A673 (cell line): Measurements from ENCODE around the gene SOBP. TPM values are rescaled to one million over a fixed set of nuclear protein-coding genes. Genes with fewer than 3 reads are reported as not detected.
A peak's percentile ranks its signal among the peaks of the same experiment; 100 is the strongest.

Experiments
- BruUV-seq: library from RNA; stranded (reverse); fragments of 400-500 nt; replicated peaks from 2 replicates; lab custom pipeline; 2021; lab: Mats Ljungman, UMichigan
- CTCF ChIA-PET: fragments of 300-600 bp; sonication (Branson Sonifier 250); formaldehyde crosslinking; loops from one replicate; lab custom pipeline; 2022; ENCODE audit warnings: antibody characterized with exemption; lab: Charles Lee
- POLR2A ChIA-PET: fragments of 300-600 bp; sonication (Branson Sonifier 250); formaldehyde crosslinking; loops from one replicate; lab custom pipeline; 2022; ENCODE audit warnings: antibody characterized with exemption; ENCODE audit not compliant: low non-redundant PET; lab: Charles Lee
- DNase-seq: peaks from one replicate; pipeline ENCODE4 v3.0.0-alpha.2; 2015; ENCODE audit warnings: low spot score
- H3K27ac ChIP-seq: fragments of 200-600 bp; sonication (generic); 2 replicates; pipeline ENCODE4 v1.5.1; 2016; ENCODE audit warnings: mixed run types, low read depth, mild to moderate bottlenecking, mixed read lengths, antibody characterized with exemption, low read length; ENCODE audit not compliant: poor library complexity, severe bottlenecking
- H3K27me3 ChIP-seq: fragments of 200-600 bp; sonication (generic); replicated peaks from 2 replicates; pipeline ENCODE4 v1.6.1; 2017; ENCODE audit warnings: mixed run types, low read depth, mild to moderate bottlenecking, mixed read lengths, antibody characterized with exemption, low read length; ENCODE audit not compliant: insufficient read depth, poor library complexity
- H3K36me3 ChIP-seq: fragments of 200-600 bp; sonication (generic); 2 replicates; pipeline ENCODE4 v1.6.1; 2016; ENCODE audit warnings: mixed run types, mild to moderate bottlenecking, mixed read lengths, antibody characterized with exemption, low read length; ENCODE audit not compliant: insufficient read depth, poor library complexity, severe bottlenecking
- H3K4me1 ChIP-seq: fragments of 200-600 bp; sonication (generic); 2 replicates; pipeline ENCODE4 v1.6.1; 2017; ENCODE audit warnings: mixed run types, mild to moderate bottlenecking, mixed read lengths, antibody characterized with exemption, low read length; ENCODE audit not compliant: insufficient read depth, poor library complexity, severe bottlenecking
- H3K4me3 ChIP-seq: fragments of 200-600 bp; sonication (generic); 2 replicates; pipeline ENCODE4 v1.5.1; 2016; ENCODE audit warnings: low read depth, mixed run types, mild to moderate bottlenecking, mixed read lengths, low read length; ENCODE audit not compliant: poor library complexity, severe bottlenecking
- H3K9me3 ChIP-seq: fragments of 200-600 bp; sonication (generic); 2 replicates; pipeline ENCODE4 v1.6.1; 2016; ENCODE audit warnings: mixed run types, low read depth, mild to moderate bottlenecking, mixed read lengths, antibody characterized with exemption, low read length; ENCODE audit not compliant: poor library complexity, severe bottlenecking
- CTCF ChIP-seq: fragments of 300-800, 200-600 bp; sonication (generic); conservative IDR thresholded peaks from 2 replicates; pipeline ENCODE4 v1.5.1; 2017; ENCODE audit warnings: low read depth, mild to moderate bottlenecking, antibody characterized with exemption, low read length, moderate library complexity, mixed read lengths
- EZH2 ChIP-seq: fragments of 200-600 bp; sonication (generic); IDR thresholded peaks from 2 replicates; pipeline ENCODE4 v1.6.1; 2017; ENCODE audit warnings: borderline replicate concordance, low read depth, mild to moderate bottlenecking, mixed read lengths, antibody characterized with exemption, low read length; ENCODE audit not compliant: poor library complexity, severe bottlenecking
- intact Hi-C: fragments of 100-400 bp; cut with micrococcal nuclease; formaldehyde crosslinking; loops from one replicate; pipeline ENCODE4 v1.10.0; 2022; ENCODE audit not compliant: unreplicated experiment
- total RNA-seq: library from RNA; stranded (reverse); gene quantifications from 2 replicates; pipeline ENCODE4 v1.2.3, GENCODE V29; 2021

The SOBP gene
- total RNA-seq, 1 experiment from 2014 or later, result 3.3 TPM

GRCh38 chr6:107626645-107627044, 136.7 kb downstream of the SOBP start:
- intact Hi-C loops, result no loop called here
- Histone ChIP-seq H3K27me3 (no peaks in the 10 kb centered on the region), H3K27ac (no peak overlapping the region), H3K4me3 (no peak overlapping the region), H3K9me3 (no peaks in the 10 kb centered on the region), H3K4me1 (no peaks in the 10 kb centered on the region), H3K36me3 (no peaks in the 10 kb centered on the region)
- CTCF ChIA-PET, result no interaction called here
- DNase-seq, result no peak
- TF ChIP-seq EZH2, result no peak
- TF ChIP-seq CTCF, result no peak
- BruUV-seq, result no TSS peak
- POLR2A ChIA-PET, result no interaction called here

- TF ChIP-seq EZH2, result no peak
- TF ChIP-seq CTCF, result no peak
- no peak overlapping the region for H3K27ac ChIP-seq
- H3K27me3 ChIP-seq, result no peaks in the 10 kb centered on the region
- H3K36me3 ChIP-seq, result no peaks in the 10 kb centered on the region
- no peaks in the 10 kb centered on the region for H3K9me3 ChIP-seq
- ChIA-PET CTCF (no interaction called here), POLR2A (no interaction called here)
- H3K4me3 ChIP-seq, result no peak overlapping the region
- intact Hi-C loops, result no loop called here
- DNase-seq, result no peak
- no peaks in the 10 kb centered on the region for H3K4me1 ChIP-seq
- BruUV-seq, result no TSS peak
Observed at GRCh38 chr6:107627969-107628368, 138.1 kb downstream of the SOBP start.

GRCh38 chr6:107628878-107629277, 139.0 kb downstream of the SOBP start:
- TF ChIP-seq EZH2, result no peak
- H3K36me3 ChIP-seq, result no peaks in the 10 kb centered on the region
- POLR2A ChIA-PET, result no interaction called here
- no TSS peak for BruUV-seq
- H3K4me3 ChIP-seq, result no peak overlapping the region
- intact Hi-C loops, result no loop called here
- CTCF ChIA-PET, result no interaction called here
- H3K27ac ChIP-seq, result no peak overlapping the region
- no peaks in the 10 kb centered on the region for H3K4me1 ChIP-seq
- H3K27me3 ChIP-seq, result no peaks in the 10 kb centered on the region
- no peak for DNase-seq
- no peaks in the 10 kb centered on the region for H3K9me3 ChIP-seq

GRCh38 chr6:107629548-107630129, 139.7 kb downstream of the SOBP start:
- TF ChIP-seq EZH2 (no peak), CTCF (no peak)
- intact Hi-C loops, result no loop called here
- no peaks in the 10 kb centered on the region for H3K27me3 ChIP-seq
- H3K4me3 ChIP-seq, result no peak overlapping the region
- no peaks in the 10 kb centered on the region for H3K9me3 ChIP-seq
- no peaks in the 10 kb centered on the region for H3K36me3 ChIP-seq
- no peak overlapping the region for H3K27ac ChIP-seq
- no peaks in the 10 kb centered on the region for H3K4me1 ChIP-seq
- peak; percentile 18 for DNase-seq
- BruUV-seq, result no TSS peak
- POLR2A ChIA-PET, result no interaction called here
- CTCF ChIA-PET, result no interaction called here
